Upper lobe of right lung (tissue), 1 donor: ENCODE results near the gene CASP9. TPM values are rescaled to one million over a fixed set of nuclear protein-coding genes. Genes with fewer than 3 reads are reported as not detected.

ENCODE experiments used
- ATAC-seq: fragments of 200-7000 bp; cut with Tn5 transposase; one replicate; pipeline ENCODE4 v1.9.1; 2020; ENCODE audit warnings: mild to moderate bottlenecking, moderate library complexity
- DNase-seq: peaks from one replicate; pipeline ENCODE4 v3.0.0-alpha.2; 2020
- H3K27ac ChIP-seq: fragments of 200-600 bp; one replicate; pipeline ENCODE4 v1.8.0; 2022
- H3K27me3 ChIP-seq: fragments of 200-600 bp; one replicate; pipeline ENCODE4 v1.8.0; 2022; ENCODE audit warnings: mild to moderate bottlenecking
- H3K36me3 ChIP-seq: fragments of 200-600 bp; one replicate; pipeline ENCODE4 v1.8.0; 2022
- H3K4me1 ChIP-seq: fragments of 200-600 bp; one replicate; pipeline ENCODE4 v1.8.0; 2022
- H3K4me3 ChIP-seq: fragments of 200-600 bp; one replicate; pipeline ENCODE4 v1.8.0; 2022; ENCODE audit warnings: mild to moderate bottlenecking
- H3K9me3 ChIP-seq: fragments of 200-600 bp; one replicate; pipeline ENCODE4 v1.8.0; 2022
- CTCF ChIP-seq: fragments of 200-600 bp; IDR thresholded peaks from one replicate; pipeline ENCODE4 v1.8.0; 2022; ENCODE audit warnings: antibody characterized with exemption
- intact Hi-C: fragments of 100-400 bp; cut with DNase I; formaldehyde crosslinking; loops from one replicate; pipeline ENCODE4 v1.11.0; 2022
- total RNA-seq: library from RNA; stranded (reverse); fragmentation: NEBNext Ultra II Directional; extraction: Animal tissue kit (Norgen Biotek cat#: 25700); gene quantifications from one replicate; pipeline ENCODE4 v1.2.1, GENCODE V29; 2021
- donor health status: DM: no; HTN: yes; CAD: no; lungs with severe emphysema.

Gene CASP9
- total RNA-seq, 1 donor from 2014 or later: 11.7 TPM

DNA sequence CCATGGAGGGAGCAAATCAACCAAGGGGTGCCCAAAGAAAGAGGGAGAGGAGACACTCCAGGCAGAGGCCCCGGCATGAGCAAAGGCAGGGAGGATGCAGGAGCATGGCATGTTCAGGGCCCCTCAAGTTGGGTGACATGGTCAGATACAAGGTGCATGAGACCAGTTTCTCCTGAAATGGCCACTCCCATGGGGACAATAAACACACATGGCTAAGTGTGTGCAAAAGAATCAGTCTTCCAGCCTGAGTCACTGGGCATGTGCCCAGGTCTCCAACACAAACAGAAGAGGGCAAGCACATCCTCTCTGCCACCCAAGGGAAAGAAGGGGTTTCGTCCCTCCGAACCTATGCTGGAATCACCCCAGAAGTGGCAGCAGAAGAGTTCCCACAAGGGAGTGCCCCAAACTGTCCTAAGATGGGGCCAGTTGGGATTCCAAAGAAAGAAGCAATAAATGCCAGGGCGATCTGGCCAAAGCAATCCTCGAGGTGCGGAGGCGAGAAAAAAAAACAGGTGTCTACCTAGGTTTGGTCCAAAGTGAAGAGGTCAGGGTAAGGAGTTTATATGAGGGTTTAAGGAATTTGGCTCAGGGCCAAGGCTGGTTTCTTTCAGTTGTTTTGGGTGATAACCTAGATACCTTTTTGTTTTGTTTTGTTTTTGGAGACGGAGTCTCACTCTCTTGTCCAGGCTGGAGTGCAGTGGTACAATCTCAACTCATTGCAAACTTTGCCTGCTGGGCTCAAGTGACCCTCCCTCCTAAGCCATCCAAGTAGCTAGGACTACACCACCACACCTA, 13.2 kb downstream of the CASP9 start:
- intact Hi-C loops: no loop called here
- DNase-seq (no peak), ATAC-seq (no peak)
- Histone ChIP-seq H3K9me3 (no peaks in the 10 kb centered on the region), H3K27me3 (no peaks in the 10 kb centered on the region), H3K4me1 (peaks cover 4% of the 10 kb centered on the region), H3K27ac (no peak overlapping the region), H3K36me3 (peaks cover 14% of the 10 kb centered on the region), H3K4me3 (no peak overlapping the region)
- TF ChIP-seq CTCF: no peak

DNA sequence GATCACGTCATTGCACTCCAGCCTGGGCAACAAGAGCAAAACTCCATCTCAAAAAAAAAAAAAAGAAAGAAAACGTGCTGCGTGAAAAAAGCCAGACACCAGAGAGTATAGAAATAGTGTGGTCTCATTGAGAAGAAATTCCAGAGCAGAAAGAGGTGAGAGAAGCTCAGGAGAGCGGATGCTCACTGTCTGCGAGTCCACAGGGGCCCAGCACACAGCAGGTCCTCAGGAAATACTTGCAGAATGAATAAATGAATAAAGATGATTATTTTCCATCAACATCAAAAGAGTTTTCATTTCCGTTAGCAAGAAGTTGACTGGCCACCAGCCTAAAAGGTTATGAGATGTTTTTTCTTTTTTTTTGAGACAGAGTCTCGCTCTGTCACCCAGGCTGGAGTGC, 14.4 kb downstream of the CASP9 start:
- Histone ChIP-seq H3K27me3 (no peaks in the 10 kb centered on the region), H3K36me3 (peaks cover 21% of the 10 kb centered on the region), H3K4me1 (no peaks in the 10 kb centered on the region), H3K27ac (no peak overlapping the region), H3K9me3 (no peaks in the 10 kb centered on the region), H3K4me3 (no peak overlapping the region)
- no peak for TF ChIP-seq CTCF
- no peak for DNase-seq
- intact Hi-C loops: no loop called here
- ATAC-seq: no peak

DNA sequence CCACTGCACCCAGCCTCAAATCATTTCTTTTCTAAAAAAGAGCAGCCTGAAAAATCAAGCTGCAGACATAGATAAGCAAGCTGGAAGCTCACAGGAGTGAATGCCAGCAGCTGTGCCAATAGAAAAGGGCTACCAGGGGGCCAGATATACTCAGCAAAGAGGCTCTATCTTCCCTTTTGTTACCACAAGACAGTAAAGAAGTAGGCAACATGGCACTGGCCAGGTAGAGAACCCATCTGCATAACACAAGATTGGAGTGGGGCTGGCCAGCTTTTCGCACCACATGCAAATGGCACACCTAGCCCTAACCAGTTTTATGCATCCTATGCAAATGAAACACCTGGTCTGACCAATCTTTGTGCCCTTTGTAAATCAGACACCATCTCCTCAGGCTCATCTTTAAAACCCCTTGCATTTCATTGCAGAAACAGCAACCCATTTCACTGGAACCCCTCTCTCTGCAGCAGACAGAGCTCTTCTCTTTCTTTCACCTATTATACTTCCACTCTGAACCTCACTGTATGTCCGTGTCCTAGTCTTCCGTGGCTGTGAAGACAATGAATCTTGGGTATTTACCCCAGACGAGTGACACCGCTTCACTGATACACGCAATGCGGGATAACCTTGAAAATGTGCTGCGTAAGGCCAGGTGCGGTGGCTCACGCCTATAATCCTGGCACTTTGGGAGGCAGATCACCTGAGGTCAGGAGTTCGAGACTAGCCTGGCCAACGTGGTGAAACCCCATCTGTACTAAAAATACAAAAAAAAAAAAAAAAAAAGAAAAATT, 15.1 kb downstream of the CASP9 start:
- no peaks in the 10 kb centered on the region for H3K4me1 ChIP-seq
- H3K27me3 ChIP-seq: no peaks in the 10 kb centered on the region
- intact Hi-C loops: no loop called here
- no peak for TF ChIP-seq CTCF
- H3K9me3 ChIP-seq: no peaks in the 10 kb centered on the region
- peaks cover 21% of the 10 kb centered on the region for H3K36me3 ChIP-seq
- DNase-seq (no peak), ATAC-seq (no peak)
- no peak overlapping the region for H3K27ac ChIP-seq
- H3K4me3 ChIP-seq: no peak overlapping the region

GRCh38 chr1:15507278-15507677, 16.7 kb downstream of the CASP9 start:
- no peak for DNase-seq
- no peak for ATAC-seq
- no peaks in the 10 kb centered on the region for H3K27me3 ChIP-seq
- H3K4me1 ChIP-seq: no peaks in the 10 kb centered on the region
- H3K4me3 ChIP-seq: no peak overlapping the region
- H3K36me3 ChIP-seq: peaks cover 27% of the 10 kb centered on the region
- no peaks in the 10 kb centered on the region for H3K9me3 ChIP-seq
- TF ChIP-seq CTCF: no peak
- intact Hi-C loops: no loop called here
- no peak overlapping the region for H3K27ac ChIP-seq

GRCh38 chr1:15506831-15507230, 17.2 kb downstream of the CASP9 start:
- TF ChIP-seq CTCF: no peak
- Histone ChIP-seq H3K27me3 (no peaks in the 10 kb centered on the region), H3K36me3 (peaks cover 23% of the 10 kb centered on the region), H3K27ac (no peak overlapping the region), H3K4me3 (no peak overlapping the region), H3K4me1 (no peaks in the 10 kb centered on the region), H3K9me3 (no peaks in the 10 kb centered on the region)
- ATAC-seq: no peak
- no peak for DNase-seq
- intact Hi-C loops: no loop called here
